ENCODE results near the gene ZKSCAN5.
"Not testable (repeated sequence)": the region's sequence is repeated elsewhere in the genome, so short reads cannot be mapped to it uniquely, and the experiment has no call there.

Gene ZKSCAN5

GRCh38 chr7:99562832-99563231 is 58.4 kb downstream of the ZKSCAN5 start:
- H3K9me3 ChIP-seq (ENCODE audit: low read length), result no peaks in the 10 kb centered on the region
- no peaks in the 10 kb centered on the region for H4K20me1 ChIP-seq (ENCODE audit: insufficient read depth, low read length)
- H3K9ac ChIP-seq (ENCODE audit: low read length), result no peak overlapping the region
- peaks cover 71% of the 10 kb centered on the region for H3K36me3 ChIP-seq (ENCODE audit: insufficient read depth, low read length)
- no peaks in the 10 kb centered on the region for H3K27me3 ChIP-seq (ENCODE audit: insufficient read depth, low read length)
- no peak overlapping the region for H3K4me3 ChIP-seq (ENCODE audit: low read depth, low read length, poor library complexity, severe bottlenecking)
- H3K79me2 ChIP-seq (ENCODE audit: insufficient read depth, low read length), result peaks cover 24% of the 10 kb centered on the region
- no peak overlapping the region for H3K4me2 ChIP-seq (ENCODE audit: low read length)
- TF ChIP-seq EZH2 (IDR thresholded peaks at IDR 0.05; ENCODE audit: borderline replicate concordance, low read length) (no peak), CTCF (IDR thresholded peaks at IDR 0.05; ENCODE audit: low read length) (no peak)
- no peaks in the 10 kb centered on the region for H3F3A ChIP-seq (ENCODE audit: insufficient read depth, low read length)
- no peaks in the 10 kb centered on the region for H3K9me2 ChIP-seq (ENCODE audit: low read depth, low read length)
- H3K4me1 ChIP-seq (ENCODE audit: insufficient read depth, low read length, severe bottlenecking), result peaks cover 13% of the 10 kb centered on the region
- no peak overlapping the region for H2AFZ ChIP-seq (ENCODE audit: low read length)
- no peak overlapping the region for H3K27ac ChIP-seq (ENCODE audit: low read depth, low read length, poor library complexity, severe bottlenecking)

GRCh38 chr7:99563650-99564049 is 59.2 kb downstream of the ZKSCAN5 start:
- Histone ChIP-seq H3K79me2 (ENCODE audit: insufficient read depth, low read length) (peaks cover 20% of the 10 kb centered on the region), H4K20me1 (ENCODE audit: insufficient read depth, low read length) (no peaks in the 10 kb centered on the region), H3F3A (ENCODE audit: insufficient read depth, low read length) (no peaks in the 10 kb centered on the region), H3K27me3 (ENCODE audit: insufficient read depth, low read length) (no peaks in the 10 kb centered on the region), H3K36me3 (ENCODE audit: insufficient read depth, low read length) (peaks cover 77% of the 10 kb centered on the region), H3K9ac (ENCODE audit: low read length) (no peak overlapping the region), H3K4me3 (ENCODE audit: low read depth, low read length, poor library complexity, severe bottlenecking) (no peak overlapping the region), H3K9me2 (ENCODE audit: low read depth, low read length) (no peaks in the 10 kb centered on the region), H2AFZ (ENCODE audit: low read length) (no peak overlapping the region), H3K9me3 (ENCODE audit: low read length) (no peaks in the 10 kb centered on the region), H3K27ac (ENCODE audit: low read depth, low read length, poor library complexity, severe bottlenecking) (no peak overlapping the region), H3K4me1 (ENCODE audit: insufficient read depth, low read length, severe bottlenecking) (peaks cover 13% of the 10 kb centered on the region), H3K4me2 (ENCODE audit: low read length) (no peak overlapping the region)
- TF ChIP-seq EZH2 (IDR thresholded peaks at IDR 0.05; ENCODE audit: borderline replicate concordance, low read length) (no peak), CTCF (IDR thresholded peaks at IDR 0.05; ENCODE audit: low read length) (no peak)

GRCh38 chr7:99568770-99569169 is 64.3 kb downstream of the ZKSCAN5 start:
- H3K27me3 ChIP-seq (ENCODE audit: insufficient read depth, low read length); H3K4me1 ChIP-seq (ENCODE audit: insufficient read depth, low read length, severe bottlenecking); H3K4me2 ChIP-seq (ENCODE audit: low read length); H2AFZ ChIP-seq (ENCODE audit: low read length); H3K9ac ChIP-seq (ENCODE audit: low read length); H3K27ac ChIP-seq (ENCODE audit: low read depth, low read length, poor library complexity, severe bottlenecking); H3K79me2 ChIP-seq (ENCODE audit: insufficient read depth, low read length); H3F3A ChIP-seq (ENCODE audit: insufficient read depth, low read length); H3K4me3 ChIP-seq (ENCODE audit: low read depth, low read length, poor library complexity, severe bottlenecking); H3K9me3 ChIP-seq (ENCODE audit: low read length); H3K9me2 ChIP-seq (ENCODE audit: low read depth, low read length); H4K20me1 ChIP-seq (ENCODE audit: insufficient read depth, low read length): not testable (repeated sequence)
- H3K36me3 ChIP-seq (ENCODE audit: insufficient read depth, low read length), result peaks cover 90% of the 10 kb centered on the region

- H3K4me3 ChIP-seq (ENCODE audit: low read depth, low read length, poor library complexity, severe bottlenecking), result no peak overlapping the region
- H3K27ac ChIP-seq (ENCODE audit: low read depth, low read length, poor library complexity, severe bottlenecking), result no peak overlapping the region
- H2AFZ ChIP-seq (ENCODE audit: low read length), result no peak overlapping the region
- no peaks in the 10 kb centered on the region for H3F3A ChIP-seq (ENCODE audit: insufficient read depth, low read length)
- H3K4me2 ChIP-seq (ENCODE audit: low read length), result no peak overlapping the region
- H3K27me3 ChIP-seq (ENCODE audit: insufficient read depth, low read length), result no peaks in the 10 kb centered on the region
- no peak overlapping the region for H3K9ac ChIP-seq (ENCODE audit: low read length)
- peaks cover 72% of the 10 kb centered on the region for H3K36me3 ChIP-seq (ENCODE audit: insufficient read depth, low read length)
- H3K9me3 ChIP-seq (ENCODE audit: low read length), result no peaks in the 10 kb centered on the region
- no peaks in the 10 kb centered on the region for H3K4me1 ChIP-seq (ENCODE audit: insufficient read depth, low read length, severe bottlenecking)
- no peaks in the 10 kb centered on the region for H3K79me2 ChIP-seq (ENCODE audit: insufficient read depth, low read length)
- no peaks in the 10 kb centered on the region for H3K9me2 ChIP-seq (ENCODE audit: low read depth, low read length)
- TF ChIP-seq CTCF (IDR thresholded peaks at IDR 0.05; ENCODE audit: low read length) (no peak), EZH2 (IDR thresholded peaks at IDR 0.05; ENCODE audit: borderline replicate concordance, low read length) (no peak)
- no peaks in the 10 kb centered on the region for H4K20me1 ChIP-seq (ENCODE audit: insufficient read depth, low read length)
Observed at GRCh38 chr7:99571768-99572167, 67.3 kb downstream of the ZKSCAN5 start.
